ENCODE measurements around the gene LGI4. TPM values are rescaled to one million over a fixed set of nuclear protein-coding genes. Genes with fewer than 3 reads are reported as not detected.

LGI4 gene
- total and polyA plus RNA-seq, 5 experiments from 2014 or later = 0.18 to 1.6 (median 0.52) TPM; not detected in 2

- H3K36me3 Mint-ChIP-seq = no peaks in the 10 kb centered on the region
These were observed 14.6 kb upstream of the LGI4 start for GRCh38 chr19:35149463-35149862.

GRCh38 chr19:35146746-35147459 lies 12.0 kb upstream of the LGI4 start:
- H3K27ac Mint-ChIP-seq = peak overlapping the region in 5 of 10 donors; percentile 24 to 75 (median 47)
- no peaks in the 10 kb centered on the region for H3K36me3 Mint-ChIP-seq
- no peaks in the 10 kb centered on the region for H3K27me3 Mint-ChIP-seq
- H3K9me3 Mint-ChIP-seq = no peaks in the 10 kb centered on the region
- POLR2A ChIA-PET = no interaction called here
- peaks cover 20 to 33% (median 28%) of the 10 kb centered on the region in 4 donors for H3K4me1 Mint-ChIP-seq
- DNase-seq = no peak
- no peak overlapping the region for H3K4me3 Mint-ChIP-seq
- ATAC-seq = no peak

More at GRCh38 chr19:35149463-35149862, 14.6 kb upstream of the LGI4 start:
- ATAC-seq (no peak), DNase-seq (no peak)
- POLR2A ChIA-PET = interaction anchor here (1.3 kb wide), 1 partner anchor 12 kb away, joined by 3 read pairs; no protein-coding TSS in a partner anchor
- Mint-ChIP-seq H3K4me3 (no peak overlapping the region), H3K9me3 (no peaks in the 10 kb centered on the region), H3K4me1 (peaks cover 22 to 32% (median 26%) of the 10 kb centered on the region in 4 donors), H3K27ac (peak overlapping the region in 5 of 10 donors; percentile 10 to 69 (median 38)), H3K27me3 (no peaks in the 10 kb centered on the region)

GRCh38 chr19:35144600-35145436 lies 10.0 kb upstream of the LGI4 start:
- no peak for ATAC-seq
- peak overlapping the region in 5 of 10 donors; percentile 7 to 78 (median 34) for H3K4me3 Mint-ChIP-seq

GRCh38 chr19:35144259-35144599 lies 9.4 kb upstream of the LGI4 start:
- Mint-ChIP-seq H3K4me3 (peak overlapping the region in 7 of 10 donors; percentile 2 to 78 (median 68)), H3K9me3 (no peaks in the 10 kb centered on the region), H3K36me3 (no peaks in the 10 kb centered on the region), H3K27me3 (peaks cover 0 to 2% (median 0%) of the 10 kb centered on the region in 5 donors), H3K27ac (peak overlapping the region in 5 of 10 donors; percentile 7 to 58 (median 44)), H3K4me1 (peaks cover 24 to 49% (median 41%) of the 10 kb centered on the region in 4 donors)
- ATAC-seq (no peak), DNase-seq (no peak)
- POLR2A ChIA-PET = interaction anchor here (0.6 to 5.8 kb wide), 5 partner anchors 9 to 124 kb away, joined by 3 to 40 read pairs (median 26); partner anchors contain the start of genes FXYD5 and USF2

More at GRCh38 chr19:35144600-35145436, 10.0 kb upstream of the LGI4 start:
- Mint-ChIP-seq H3K27ac (peak overlapping the region in 8 of 10 donors; percentile 12 to 84 (median 64)), H3K4me1 (peaks cover 24 to 49% (median 40%) of the 10 kb centered on the region in 4 donors), H3K9me3 (no peaks in the 10 kb centered on the region), H3K27me3 (peaks cover 0 to 2% (median 0%) of the 10 kb centered on the region in 5 donors), H3K36me3 (no peaks in the 10 kb centered on the region)
- POLR2A ChIA-PET = interaction anchor here (0.6 to 5.8 kb wide), 5 partner anchors 8 to 124 kb away, joined by 3 to 40 read pairs (median 4); partner anchors contain the start of genes FXYD5 and USF2
- peak in 5 of 10 donors; percentile 28 to 76 (median 43) for DNase-seq

GRCh38 chr19:35143818-35144217 lies 9.0 kb upstream of the LGI4 start:
- no peak for DNase-seq
- POLR2A ChIA-PET = interaction anchor here (0.5 to 5.8 kb wide), 7 partner anchors 9 to 125 kb away, joined by 3 to 40 read pairs (median 4); partner anchors contain the start of genes FXYD5 and USF2
- peaks cover 0 to 2% (median 0%) of the 10 kb centered on the region in 5 donors for H3K27me3 Mint-ChIP-seq
- no peaks in the 10 kb centered on the region for H3K36me3 Mint-ChIP-seq
- no peak for ATAC-seq
- H3K4me1 Mint-ChIP-seq = peaks cover 24 to 49% (median 41%) of the 10 kb centered on the region in 4 donors
- H3K9me3 Mint-ChIP-seq = no peaks in the 10 kb centered on the region
- H3K4me3 Mint-ChIP-seq = peak overlapping the region; percentile 24 to 78 (median 60)
- peak overlapping the region; percentile 7 to 80 (median 51) for H3K27ac Mint-ChIP-seq

GRCh38 chr19:35143231-35143715 lies 8.4 kb upstream of the LGI4 start, which contains the start of gene FXYD7:
FXYD7 (plus strand) TSS chr19:35143255; CDS start chr19:35143334, 79 bp downstream.
- no peak for ATAC-seq
- H3K27ac Mint-ChIP-seq = peak within 1 kb of the TSS; percentile 57 to 94 (median 82)
- no peaks in the 10 kb centered on the region for H3K36me3 Mint-ChIP-seq

GRCh38 chr19:35142606-35143230 lies 7.9 kb upstream of the LGI4 start:
- Mint-ChIP-seq H3K27ac (peak overlapping the region in 7 of 10 donors; percentile 27 to 93 (median 75)), H3K27me3 (peaks cover 0 to 2% (median 0%) of the 10 kb centered on the region in 5 donors), H3K9me3 (no peaks in the 10 kb centered on the region), H3K4me1 (peaks cover 24 to 49% (median 41%) of the 10 kb centered on the region in 4 donors), H3K36me3 (no peaks in the 10 kb centered on the region), H3K4me3 (peak overlapping the region; percentile 61 to 93 (median 78))
- POLR2A ChIA-PET = interaction anchor here (0.6 to 5.8 kb wide), 16 partner anchors 11 to 845 kb away, joined by 3 to 40 read pairs (median 4); partner anchors contain the start of genes FXYD5 and USF2
- ATAC-seq = peak; percentile 35 to 50
- DNase-seq = peak; percentile 61 to 86 (median 74)

More at GRCh38 chr19:35143231-35143715, 8.4 kb upstream of the LGI4 start, which contains the start of gene FXYD7:
- H3K4me3 Mint-ChIP-seq = peak within 1 kb of the TSS; percentile 75 to 93 (median 87)
- H3K27me3 Mint-ChIP-seq = peaks cover 0 to 2% (median 0%) of the 10 kb centered on the region in 5 donors
- peak in 1 of 10 donors; percentile 71 for DNase-seq
- H3K4me1 Mint-ChIP-seq = peaks cover 24 to 49% (median 41%) of the 10 kb centered on the region in 4 donors
- POLR2A ChIA-PET = interaction anchor here (0.5 to 5.8 kb wide), 9 partner anchors 10 to 145 kb away, joined by 3 to 40 read pairs (median 4); partner anchors contain the start of genes FXYD5 and USF2
- no peaks in the 10 kb centered on the region for H3K9me3 Mint-ChIP-seq

GRCh38 chr19:35141837-35142605 lies 7.2 kb upstream of the LGI4 start:
- Mint-ChIP-seq H3K9me3 (no peaks in the 10 kb centered on the region), H3K27ac (peak overlapping the region; percentile 57 to 94 (median 84)), H3K36me3 (no peaks in the 10 kb centered on the region), H3K27me3 (peaks cover 0 to 2% (median 0%) of the 10 kb centered on the region in 5 donors), H3K4me1 (peaks cover 25 to 49% (median 44%) of the 10 kb centered on the region in 4 donors), H3K4me3 (peak overlapping the region; percentile 75 to 93 (median 87))
- POLR2A ChIA-PET = interaction anchor here (0.6 to 5.8 kb wide), 28 partner anchors 11 to 845 kb away, joined by 3 to 40 read pairs (median 4); partner anchors contain the start of genes FXYD5 and USF2
- DNase-seq (peak in 2 of 10 donors; percentile 18 to 20), ATAC-seq (peak; percentile 23 to 39)

- no peaks in the 10 kb centered on the region for H3K36me3 Mint-ChIP-seq
- H3K27ac Mint-ChIP-seq = peak overlapping the region; percentile 33 to 94 (median 84)
- POLR2A ChIA-PET = interaction anchor here (0.6 to 5.8 kb wide), 26 partner anchors 12 to 127 kb away, joined by 3 to 40 read pairs (median 4); partner anchors contain the start of genes FXYD5 and USF2
- peak overlapping the region; percentile 75 to 93 (median 87) for H3K4me3 Mint-ChIP-seq
- no peaks in the 10 kb centered on the region for H3K9me3 Mint-ChIP-seq
- peaks cover 23 to 49% (median 44%) of the 10 kb centered on the region in 4 donors for H3K4me1 Mint-ChIP-seq
- peak; percentile 77 to 84 for ATAC-seq
- peaks cover 0 to 2% (median 0%) of the 10 kb centered on the region in 5 donors for H3K27me3 Mint-ChIP-seq
- DNase-seq = peak; percentile 80 to 98 (median 93)
These were observed 6.3 kb upstream of the LGI4 start for GRCh38 chr19:35140962-35141836.

Data from naive thymus-derived CD8-positive, alpha-beta T cell (primary cell).